SK-N-DZ (cell line): ENCODE data around the gene SNAP25.

Experiments used
- DNase-seq: peaks from one replicate; pipeline ENCODE4 v3.0.0-alpha.2; 2015; ENCODE audit warnings: low spot score
- small RNA-seq, 2 experiments: library from RNA; depleted of rRNA; stranded (forward); fragments of <200 nt; gene quantifications; one replicate each; pipeline ENCODE3, GENCODE V24; 2014

The SNAP25 gene

GRCh38 chr20:10332656-10333415 lies 114.2 kb downstream of the SNAP25 start:
- no peak for DNase-seq

GRCh38 chr20:10336959-10337729 lies 118.5 kb downstream of the SNAP25 start:
- DNase-seq = no peak

- DNase-seq = no peak
Measured at GRCh38 chr20:10338426-10339180, 120.0 kb downstream of the SNAP25 start.

GRCh38 chr20:10339609-10340008 lies 121.0 kb downstream of the SNAP25 start:
- DNase-seq = no peak

- DNase-seq = no peak
Measured at GRCh38 chr20:10342152-10342551, 123.5 kb downstream of the SNAP25 start.

GRCh38 chr20:10344953-10345352 lies 126.3 kb downstream of the SNAP25 start:
- no peak for DNase-seq

GRCh38 chr20:10347086-10347880 lies 128.7 kb downstream of the SNAP25 start:
- DNase-seq = no peak

- no peak for DNase-seq
Measured at GRCh38 chr20:10349118-10349517, 130.5 kb downstream of the SNAP25 start.

- DNase-seq = no peak
Measured at GRCh38 chr20:10350188-10350842, 131.7 kb downstream of the SNAP25 start.

GRCh38 chr20:10352934-10353824 lies 134.5 kb downstream of the SNAP25 start:
- DNase-seq = no peak

GRCh38 chr20:10356628-10357027 lies 138.0 kb downstream of the SNAP25 start:
- no peak for DNase-seq

Small RNA genes within 50 kb of the gene (small RNA-seq; reads per million reads assigned to genes)
- 0 reads per million in 2 experiments for gene HIGD1AP15
